Stimulated activated CD4-positive, alpha-beta T cell treated with anti-CD3 and anti-CD28 coated beads, Interleukin-12 subunit alpha, Interleukin-12 subunit beta, amount 100 ng/mL, for 24 hours (primary cell): ENCODE data around the gene CCDC150.
"Not testable (repeated sequence)": the region's sequence is repeated elsewhere in the genome, so short reads cannot be mapped to it uniquely, and the experiment has no call there.

ENCODE experiments used
- DNase-seq, 2 experiments: peaks; one replicate each; pipeline ENCODE4 v3.0.0-alpha.2; 2020; ENCODE audit warnings: low read depth in 2 of 2

Gene CCDC150

DNA sequence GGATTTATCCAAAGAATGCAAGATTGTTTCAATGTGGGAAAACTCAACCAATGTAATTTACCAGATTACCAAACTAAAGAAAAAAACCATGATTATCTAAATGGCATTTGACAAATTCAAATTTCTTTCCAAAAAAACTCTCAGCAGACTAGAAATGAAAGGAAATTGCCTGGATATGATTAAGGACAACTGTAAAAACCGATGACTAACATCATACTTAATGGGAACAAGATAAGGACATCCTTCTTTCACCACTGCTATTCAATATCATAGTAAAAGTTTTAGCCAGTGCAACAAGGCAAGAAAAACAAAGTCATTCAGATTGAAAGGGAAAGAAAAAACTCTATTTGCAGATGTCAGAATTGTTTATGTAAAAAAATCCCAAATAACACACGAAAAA is 4.4 kb upstream of the CCDC150 start:
- no peak for DNase-seq

DNA sequence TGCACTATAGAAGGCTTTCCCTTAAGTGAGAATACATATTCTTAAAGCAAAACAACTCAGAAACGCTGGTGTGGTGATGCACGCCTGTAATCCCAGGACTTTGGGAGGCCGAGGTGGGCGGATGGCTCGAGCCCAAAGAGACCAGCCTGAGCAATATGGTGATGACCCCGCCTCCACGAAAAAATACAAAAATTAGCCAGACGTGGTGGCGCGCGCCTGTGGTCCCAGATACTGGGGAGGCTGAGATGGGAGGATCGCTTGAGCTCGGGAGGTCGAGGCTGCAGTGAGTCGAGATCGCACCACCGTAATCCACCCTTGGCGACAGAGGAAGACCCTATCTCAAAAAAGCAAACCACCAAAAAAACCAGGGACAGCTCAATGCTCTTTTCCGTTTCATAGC is 750 bp upstream of the CCDC150 start:
- DNase-seq: no peak

DNA sequence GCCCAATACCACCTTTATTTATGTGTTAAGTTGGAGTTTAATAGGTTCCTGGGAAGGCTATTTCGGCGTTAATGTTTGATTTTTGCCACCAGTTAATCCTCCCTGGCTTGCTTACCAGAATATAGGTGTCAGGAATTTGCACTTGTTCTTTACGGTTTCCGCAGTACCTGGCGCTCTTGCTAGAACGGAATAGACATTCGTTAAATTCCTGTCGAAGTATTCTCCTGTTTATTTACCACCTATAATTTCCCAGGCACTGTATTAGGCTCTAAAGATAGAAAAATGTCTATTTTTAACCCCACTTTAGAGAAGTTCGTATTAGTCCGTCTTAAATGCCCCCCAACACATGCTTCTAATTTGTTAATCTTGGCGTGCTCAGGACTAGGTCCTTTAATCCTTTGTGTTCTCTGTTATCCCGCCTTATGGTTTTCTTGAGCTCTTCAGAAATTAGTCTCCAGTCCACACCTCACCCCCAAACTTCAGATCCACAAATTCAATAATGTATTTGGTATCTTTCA is 575 bp downstream of the CCDC150 start:
- no peak for DNase-seq

DNA sequence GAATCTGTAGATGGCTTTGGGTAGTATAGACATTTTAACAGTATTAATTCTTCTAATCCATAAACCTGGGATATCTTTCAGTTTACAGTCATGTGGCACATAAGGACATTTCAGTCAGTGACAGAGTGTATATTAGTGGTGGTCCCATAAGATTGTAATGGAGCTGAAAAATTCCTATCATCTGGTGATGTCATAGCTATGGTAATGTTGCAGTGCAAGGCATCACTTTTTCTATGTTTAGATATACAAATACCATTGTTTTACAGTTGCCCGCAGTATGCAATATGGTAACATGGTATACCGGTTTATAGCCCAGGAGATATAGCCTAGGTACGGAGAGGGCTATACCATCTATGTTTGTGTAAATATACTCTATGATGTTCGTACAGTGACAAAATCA is 9.7 kb downstream of the CCDC150 start:
- no peak for DNase-seq

DNA sequence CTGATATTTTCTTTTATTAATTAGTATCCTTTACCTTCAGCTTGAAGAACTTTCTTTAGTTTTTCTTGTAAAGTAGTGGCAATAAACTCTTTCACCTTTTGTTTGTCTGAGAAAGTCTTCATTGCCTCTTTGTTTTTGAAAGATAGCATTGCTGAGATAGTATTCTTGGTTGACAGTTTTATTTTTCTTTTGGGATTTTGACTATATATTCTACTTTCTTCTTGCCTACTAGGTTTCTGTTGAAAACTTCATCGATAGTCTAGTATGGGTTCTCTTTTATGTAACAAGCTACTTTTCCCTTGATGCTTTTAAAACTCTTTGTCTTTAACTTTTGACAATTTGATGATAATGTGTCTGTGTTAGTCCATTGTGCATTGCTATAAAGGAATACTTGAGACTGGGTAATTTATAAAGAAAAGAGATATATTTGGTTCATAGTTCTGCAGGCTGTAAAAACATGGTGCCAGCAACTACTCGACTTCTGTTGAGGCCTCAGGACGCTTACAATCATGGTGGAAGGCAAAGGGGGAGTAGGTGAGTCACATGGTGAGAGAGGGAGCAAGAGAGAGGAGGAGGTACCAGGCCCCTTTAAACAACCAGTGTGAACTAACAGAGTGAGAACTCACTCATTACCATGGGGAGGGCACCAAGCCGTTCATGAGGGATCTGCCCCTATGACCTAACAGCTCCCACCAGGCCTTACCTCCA is 12.0 kb downstream of the CCDC150 start:
- no peak for DNase-seq

DNA sequence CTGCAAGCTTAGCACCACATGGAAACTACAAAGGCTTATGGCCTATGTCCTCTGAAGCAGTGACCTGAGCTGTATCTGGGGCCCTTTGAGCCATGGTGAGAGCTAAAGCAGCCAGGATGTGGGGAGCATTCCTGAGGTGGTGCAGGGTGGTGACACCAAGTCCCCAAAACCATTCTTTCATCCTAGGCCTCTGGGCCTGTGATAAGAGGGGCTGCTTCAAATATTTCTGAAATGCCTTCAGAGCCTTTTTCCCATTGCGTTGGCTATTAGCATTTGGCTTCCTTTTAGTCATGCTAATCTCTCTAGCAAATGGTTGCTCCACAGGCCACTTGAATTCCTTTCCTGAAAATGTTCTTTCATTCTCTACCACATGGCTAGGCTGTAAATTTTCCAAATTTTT is 13.4 kb downstream of the CCDC150 start:
- no peak for DNase-seq

DNA sequence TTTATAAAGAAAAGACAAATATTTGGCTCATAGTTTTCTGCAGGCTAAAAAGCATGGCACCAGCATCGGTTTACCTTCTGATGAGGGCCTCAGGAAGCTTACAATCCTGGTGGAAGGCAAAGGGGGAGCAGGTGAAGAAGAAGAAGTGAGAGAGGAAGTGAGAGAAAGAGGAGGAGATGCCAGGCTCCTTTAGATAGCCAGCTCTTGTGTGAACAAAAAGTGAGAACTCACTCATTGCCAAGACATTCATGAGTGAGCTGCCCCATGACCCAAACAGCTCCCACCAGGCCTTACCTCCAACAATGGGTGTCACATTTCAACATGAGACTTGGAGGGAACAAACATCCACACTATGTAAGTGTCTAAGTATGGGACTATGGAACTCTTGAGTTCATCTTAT is 14.3 kb downstream of the CCDC150 start:
- DNase-seq: no peak

DNA sequence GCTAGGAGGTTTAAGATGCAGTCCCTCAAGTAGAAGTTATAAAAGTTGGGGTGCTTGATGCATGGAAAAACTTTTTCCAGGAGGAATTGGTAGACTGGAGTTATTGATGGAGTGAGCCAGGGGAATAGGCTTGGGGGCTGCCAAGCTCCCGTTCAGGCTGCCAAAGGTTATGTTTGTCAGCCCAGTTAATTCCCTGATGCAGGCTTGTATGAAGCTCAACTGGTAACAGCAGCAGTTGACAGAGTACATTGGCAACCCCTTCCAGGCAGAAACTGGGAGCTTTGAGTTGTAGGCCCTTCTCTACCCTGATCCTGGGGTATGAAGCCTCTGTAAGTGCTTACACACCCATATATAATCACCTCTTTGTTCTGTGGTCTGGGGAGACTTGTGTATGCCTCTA is 16.2 kb downstream of the CCDC150 start:
- no peak for DNase-seq

DNA sequence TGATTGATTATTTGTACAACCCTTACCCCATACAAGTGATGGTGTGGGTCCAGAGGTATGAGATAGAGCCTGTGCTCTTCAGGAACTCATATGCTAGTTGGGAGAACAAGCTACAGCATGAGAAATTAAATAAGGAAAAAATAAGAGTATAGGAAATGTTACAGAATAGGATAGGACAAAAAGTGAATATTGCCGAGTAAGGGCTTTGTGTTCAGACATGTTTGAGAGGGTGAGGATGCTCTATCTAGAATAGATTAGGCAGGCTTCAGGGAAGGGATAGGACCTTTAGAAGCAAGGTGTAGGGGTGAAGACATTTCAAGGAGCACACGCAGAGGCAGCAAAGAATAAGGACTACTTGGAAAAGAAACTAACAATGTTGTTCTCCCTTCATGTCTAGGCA is 17.8 kb downstream of the CCDC150 start:
- DNase-seq: no peak

DNA sequence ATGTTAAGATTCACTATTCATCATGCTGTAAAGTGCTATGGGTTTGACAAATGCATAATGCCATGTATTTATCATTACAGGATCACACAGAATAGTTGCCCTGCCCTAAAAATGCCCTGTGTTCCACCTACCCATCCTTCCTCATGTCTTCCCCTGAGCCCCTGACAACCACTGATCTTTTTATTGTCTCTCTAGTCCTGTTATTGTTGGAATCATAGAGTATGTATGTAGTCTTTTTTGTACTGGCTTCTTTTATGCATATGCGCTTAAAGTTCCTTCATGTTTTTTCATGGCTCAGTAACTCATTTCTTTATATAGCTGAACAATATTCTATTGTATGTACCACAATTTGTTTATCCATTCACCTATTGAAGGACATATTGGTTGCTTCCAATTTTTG is 20.3 kb downstream of the CCDC150 start:
- no peak for DNase-seq

DNA sequence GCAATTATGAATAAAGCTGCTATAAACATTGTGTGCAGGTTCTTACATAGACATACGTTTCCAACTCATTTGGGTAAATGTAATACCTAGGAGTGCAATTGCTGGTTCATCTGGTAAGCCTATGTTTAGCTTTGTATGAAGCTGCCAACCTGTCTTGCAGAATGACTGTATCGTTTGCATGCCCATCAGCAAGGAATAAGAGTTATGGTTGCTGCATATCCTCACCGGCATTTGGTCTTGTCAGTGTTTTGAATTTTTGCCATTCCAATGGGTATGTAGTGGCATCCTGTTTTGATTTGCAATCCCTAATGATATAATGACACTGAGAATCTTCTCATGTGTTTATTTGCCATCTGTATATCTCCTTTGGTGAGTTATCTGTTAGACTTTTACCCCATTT is 20.7 kb downstream of the CCDC150 start:
- DNase-seq: no peak

DNA sequence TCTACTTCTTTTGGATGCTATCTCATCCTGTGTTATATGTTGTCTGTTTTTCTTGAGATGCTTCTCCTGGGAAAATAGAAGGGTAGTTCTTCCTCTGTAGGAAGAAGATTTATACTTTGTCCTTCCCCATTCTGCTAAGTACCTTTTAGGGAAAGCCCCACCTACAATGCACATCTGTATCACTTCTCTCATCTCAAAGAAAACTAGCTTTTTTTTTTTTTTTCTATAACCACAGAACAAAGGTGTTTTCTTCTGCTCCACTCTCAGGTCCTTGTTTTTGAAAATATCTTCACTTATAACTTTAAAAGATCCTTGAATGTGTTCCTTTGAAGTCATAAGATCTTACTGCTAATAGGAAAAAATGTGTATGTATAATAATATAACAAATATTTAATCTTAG is 30.8 kb downstream of the CCDC150 start:
- no peak for DNase-seq

DNA sequence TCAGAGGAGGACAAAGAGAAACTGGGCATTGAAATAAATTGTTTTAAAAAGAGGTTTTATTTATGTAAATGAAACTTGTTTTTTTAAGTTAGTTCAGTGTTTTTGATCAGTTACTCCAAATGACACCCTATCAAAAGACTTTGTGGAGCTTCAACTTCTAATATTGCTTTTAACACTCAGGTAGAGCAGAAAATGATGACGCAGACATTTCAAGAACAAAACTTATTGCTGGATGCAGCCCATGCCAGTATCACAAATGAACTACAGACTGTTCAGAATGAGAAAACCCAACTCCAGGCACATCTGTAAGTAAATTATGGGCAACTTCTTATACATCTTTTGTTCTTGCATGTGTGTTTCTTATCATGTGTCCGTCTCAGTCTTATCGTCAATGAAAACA is 36.4 kb downstream of the CCDC150 start:
- no peak for DNase-seq

DNA sequence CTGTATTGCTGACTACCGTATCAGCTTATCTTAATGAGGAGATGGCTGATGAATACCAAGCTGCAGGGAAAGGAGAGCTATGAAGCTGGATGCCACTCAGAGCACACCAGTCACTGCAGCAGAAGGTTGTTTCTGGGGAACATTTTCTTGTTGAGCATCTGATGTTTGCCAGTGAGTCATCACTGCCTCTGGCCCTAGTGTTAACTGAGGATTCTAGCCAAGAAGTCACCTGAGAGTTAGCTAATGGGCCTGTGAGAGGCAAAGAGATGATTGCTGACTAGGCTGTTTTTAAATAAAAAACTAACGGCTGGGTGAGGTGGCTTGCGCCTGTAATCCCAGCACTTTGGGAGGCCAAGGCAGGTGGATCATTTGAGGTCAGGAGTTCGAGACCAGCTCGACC is 37.9 kb downstream of the CCDC150 start:
- DNase-seq: no peak

DNA sequence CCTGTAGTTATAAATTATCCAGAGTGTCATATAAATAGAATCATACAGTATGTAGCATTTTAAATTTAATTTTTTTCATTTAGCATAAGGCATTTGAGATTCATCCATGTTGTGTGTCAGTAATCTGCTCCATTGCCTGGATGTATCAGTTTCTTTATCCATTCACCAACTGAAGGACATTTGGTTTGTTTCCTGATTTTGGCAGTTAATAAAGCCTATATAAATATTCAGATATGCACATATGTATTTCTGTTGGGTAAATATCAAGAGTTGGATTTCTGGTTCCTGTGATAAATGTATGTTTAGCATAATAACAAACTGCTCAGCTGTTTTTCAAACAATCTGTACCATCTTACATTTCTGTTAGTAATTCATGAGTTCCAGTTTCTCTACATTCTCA is 39.9 kb downstream of the CCDC150 start:
- DNase-seq: no peak

DNA sequence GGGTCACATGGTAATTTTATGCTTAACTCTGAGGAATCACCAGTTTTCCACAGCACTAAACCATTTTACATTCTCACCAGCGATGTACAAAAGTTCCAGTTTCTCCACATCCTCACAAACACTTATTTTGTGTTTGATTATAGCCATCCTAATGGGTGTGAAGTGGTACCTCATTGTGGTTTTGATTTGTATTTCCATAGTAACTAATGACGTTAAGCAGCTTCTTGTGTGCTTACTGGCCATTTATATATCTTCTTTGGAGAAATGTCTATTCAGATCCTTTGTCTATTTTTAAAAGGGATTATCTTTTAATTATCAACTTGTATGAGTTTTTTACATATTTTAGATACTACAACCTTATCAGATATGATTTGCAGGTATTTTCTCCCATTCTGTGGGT is 42.0 kb downstream of the CCDC150 start:
- no peak for DNase-seq

DNA sequence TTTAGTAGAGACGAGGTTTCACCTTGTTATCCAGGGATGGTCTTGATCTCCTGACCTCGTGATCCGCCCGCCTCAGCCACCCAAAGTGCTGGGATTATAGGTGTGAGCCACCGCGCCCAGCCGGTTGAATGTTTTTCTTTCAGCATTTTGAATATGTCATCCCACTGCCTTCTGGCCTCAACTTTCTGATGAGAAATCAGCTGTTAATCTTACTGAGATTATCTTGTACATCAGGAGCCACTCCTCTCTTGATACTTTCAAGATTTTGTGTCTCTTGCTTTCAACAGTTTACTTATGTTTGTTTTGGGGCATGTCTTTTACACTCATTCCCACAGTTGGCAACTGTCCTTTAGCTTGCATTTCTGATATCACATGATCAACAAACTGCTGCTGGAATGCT is 46.3 kb downstream of the CCDC150 start:
- no peak for DNase-seq

DNA sequence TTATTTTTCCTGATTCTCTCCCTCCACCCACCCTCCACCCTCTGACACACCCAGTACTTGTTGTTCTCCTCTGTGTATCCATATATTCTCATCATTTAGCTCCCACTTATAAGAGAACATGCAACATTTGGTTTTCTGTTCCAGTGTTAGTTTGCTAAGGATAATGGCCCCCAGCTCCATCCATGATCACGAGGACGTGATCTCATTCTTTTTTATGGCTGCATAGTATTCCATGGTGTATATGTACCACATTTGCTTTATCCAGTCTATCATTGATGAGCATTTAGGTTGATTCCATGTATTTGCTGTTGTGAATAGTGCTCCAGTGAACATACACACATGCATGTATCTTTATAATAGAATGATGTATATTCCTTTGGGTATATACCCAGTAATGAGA is 47.2 kb downstream of the CCDC150 start:
- DNase-seq: not testable (repeated sequence)

DNA sequence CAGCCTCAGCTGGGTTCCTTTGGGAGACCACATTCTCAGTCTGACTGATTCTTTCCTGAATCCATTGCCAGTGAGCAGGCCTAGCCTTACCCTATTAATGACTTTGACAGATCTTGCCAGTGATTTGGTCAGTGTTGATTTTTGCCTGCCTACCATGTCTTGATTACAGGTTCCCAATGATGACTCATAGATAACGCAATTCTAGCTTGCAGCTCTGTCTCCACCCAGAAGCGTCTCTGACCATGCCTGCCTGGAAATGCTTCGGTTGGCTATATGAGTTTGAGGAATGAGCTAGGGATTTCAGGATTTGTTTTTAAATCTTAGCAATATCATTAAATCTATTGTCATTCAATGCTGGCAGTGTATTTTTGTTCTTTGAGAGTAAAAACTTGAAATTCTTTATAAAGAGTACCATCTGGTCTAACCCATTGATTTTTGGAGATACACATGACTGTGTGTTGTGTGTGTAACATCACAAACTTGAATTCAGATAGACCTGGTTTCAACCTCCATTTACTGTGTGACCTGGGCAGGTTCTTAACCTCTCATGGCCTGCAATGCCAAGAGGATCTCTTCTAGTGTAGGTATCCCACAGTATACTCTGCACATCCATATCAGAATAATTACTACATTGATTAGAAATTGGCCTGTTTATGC is 57.0 kb downstream of the CCDC150 start:
- no peak for DNase-seq

DNA sequence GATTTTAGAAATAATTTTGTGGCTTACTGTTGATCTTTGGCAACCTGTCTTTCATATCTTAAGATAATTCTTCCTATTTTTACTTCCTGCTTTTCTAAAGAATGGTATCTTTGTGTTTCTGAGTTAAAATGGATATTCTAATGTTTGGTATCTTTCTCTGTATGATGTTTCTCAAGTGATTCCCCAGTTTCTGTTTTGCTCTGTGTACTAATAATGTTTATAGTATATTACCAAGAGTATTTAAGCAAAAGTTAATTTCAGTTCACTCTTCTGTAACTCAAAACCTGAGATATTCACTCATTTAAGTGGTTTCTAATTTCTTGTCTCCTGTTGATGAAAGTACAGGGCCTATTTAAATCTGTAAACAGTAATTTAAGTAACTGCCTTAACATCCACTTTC is 58.3 kb downstream of the CCDC150 start:
- no peak for DNase-seq

DNA sequence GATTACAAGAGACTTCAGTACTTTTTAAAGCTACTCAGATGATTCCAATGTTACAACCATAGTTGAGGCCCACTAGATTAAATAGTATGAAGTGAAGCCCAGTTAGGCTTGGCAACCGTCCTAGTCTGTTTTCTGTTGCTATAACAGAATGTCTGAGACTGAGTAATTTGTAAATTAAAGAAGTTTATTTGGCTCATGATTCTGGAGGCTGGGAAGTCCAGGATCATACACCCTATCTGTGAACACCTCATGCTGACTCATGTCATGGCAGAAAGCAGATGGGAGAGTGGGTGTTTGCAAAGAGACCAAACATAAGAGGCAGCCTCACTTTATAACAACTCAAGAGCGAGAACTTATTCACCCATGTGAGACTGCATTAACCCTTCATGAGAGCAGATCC is 63.1 kb downstream of the CCDC150 start:
- no peak for DNase-seq

DNA sequence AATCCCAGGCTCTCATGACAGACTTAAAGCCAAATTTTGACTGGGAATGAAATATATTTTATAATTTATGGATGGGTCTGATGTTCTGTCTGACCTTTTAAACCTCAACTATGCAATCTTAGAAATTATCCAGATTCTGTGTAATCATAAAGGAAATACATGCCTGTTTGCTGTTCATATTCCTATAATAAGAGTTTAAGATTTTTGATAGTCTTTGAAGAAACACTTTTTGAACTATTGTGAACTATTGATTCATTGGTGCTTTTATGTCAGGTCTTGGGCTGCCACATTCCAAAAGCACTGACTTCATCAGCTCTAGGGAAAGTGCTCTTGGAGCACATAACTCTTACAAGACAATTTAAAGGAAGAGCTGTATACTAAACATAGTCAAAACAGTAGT is 64.2 kb downstream of the CCDC150 start:
- no peak for DNase-seq

DNA sequence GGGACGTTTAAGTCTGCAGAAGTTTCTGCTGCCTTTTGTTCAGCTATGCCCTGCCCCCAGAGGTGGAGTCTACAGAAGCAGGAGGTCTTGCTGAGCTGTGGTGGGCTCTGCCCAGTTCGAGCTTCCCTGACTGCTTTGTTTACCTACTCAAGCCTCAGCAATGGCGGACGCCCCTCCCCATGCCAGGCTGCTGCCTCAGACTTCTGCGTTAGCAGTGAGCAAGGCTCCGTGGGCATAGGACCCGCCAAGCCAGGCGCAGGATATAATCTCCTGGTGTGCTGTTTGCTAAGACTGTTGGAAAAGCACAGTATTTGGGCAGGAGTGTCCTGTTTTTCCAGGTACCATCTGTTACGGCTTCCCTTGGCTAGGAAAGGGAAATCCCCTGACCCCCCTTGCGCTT is 70.5 kb downstream of the CCDC150 start:
- not testable (repeated sequence) for DNase-seq

DNA sequence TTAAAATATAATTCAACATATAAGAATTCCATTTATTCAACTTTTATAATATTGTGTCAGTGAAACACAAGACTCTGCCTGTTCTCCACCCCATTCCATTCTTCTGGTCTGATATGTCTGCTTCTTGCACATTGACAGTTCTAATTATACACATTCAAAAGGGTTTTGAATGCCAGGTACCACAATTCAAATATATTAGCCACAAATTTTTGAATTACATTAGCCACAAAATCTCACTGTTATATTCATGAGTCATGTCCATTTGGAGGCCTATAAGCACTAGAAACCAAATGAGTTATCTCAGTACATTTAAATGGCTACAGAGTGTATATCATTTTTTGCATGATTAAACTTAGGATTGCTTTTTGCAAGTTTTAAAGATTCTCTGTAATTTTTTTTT is 72.1 kb downstream of the CCDC150 start:
- DNase-seq: no peak
